ENCODE measurements around the gene USP3. TPM values are rescaled to one million over a fixed set of nuclear protein-coding genes. Genes with fewer than 3 reads are reported as not detected.

The USP3 gene
- polyA plus RNA-seq, 1 donor (not counting 4 experiments of a cell fraction or from before 2014, with no cell fraction given): 16.2 TPM

DNA sequence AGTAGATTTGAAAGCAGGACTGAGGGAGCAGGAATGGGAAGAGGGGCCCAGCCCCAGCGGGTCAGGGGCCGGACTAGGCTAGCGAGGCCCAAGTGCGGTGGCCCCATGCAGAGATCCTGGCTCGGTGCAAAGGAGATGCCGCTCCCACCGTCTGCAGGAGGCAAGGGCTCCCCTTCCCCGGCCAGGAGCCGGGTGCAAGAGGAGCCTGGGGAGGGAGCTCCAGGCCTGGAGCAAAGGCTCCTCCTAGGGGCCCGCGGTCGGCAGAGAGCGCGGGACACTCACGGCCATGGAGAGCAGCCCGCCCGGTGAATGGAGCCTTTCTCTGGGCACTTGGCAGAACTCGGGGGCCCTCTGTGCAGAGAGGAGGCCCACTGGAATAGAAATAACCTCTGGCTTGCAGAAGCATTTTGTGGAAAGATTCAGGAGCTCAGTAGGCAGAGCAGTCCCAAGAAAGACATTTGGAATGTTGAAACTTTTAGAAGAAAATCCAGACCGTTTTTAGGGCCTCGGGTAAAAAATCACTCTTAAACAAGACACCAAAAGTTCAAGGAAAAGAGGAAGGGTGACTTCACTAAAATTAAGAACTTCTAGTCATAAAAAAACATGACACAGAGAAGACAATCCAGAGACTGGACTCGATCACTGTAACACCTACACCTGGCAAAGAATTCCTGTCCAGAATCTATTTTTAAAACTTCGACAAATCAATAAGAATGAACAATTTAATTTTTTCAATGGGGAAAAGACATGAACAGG, 43.0 kb upstream of the USP3 start:
- H3K9me1 ChIP-seq (ENCODE audit: control insufficient read depth, extremely low read depth, insufficient read depth, low read length): no peaks in the 10 kb centered on the region
- no peak overlapping the region for H3K4me3 ChIP-seq (ENCODE audit: control insufficient read depth in 2 of 3, extremely low read depth in 1 of 3, insufficient read depth in 2 of 3, low read depth in 1 of 3, low read length in 3 of 3)
- no peaks in the 10 kb centered on the region for H3K9me3 ChIP-seq (ENCODE audit: control insufficient read depth, low read depth, low read length)
- DNase-seq (ENCODE audit: low read depth, low spot score) (no peak), FAIRE-seq (no peak)
- no peak overlapping the region for H2AFZ ChIP-seq (ENCODE audit: control insufficient read depth, low read length)
- no peak overlapping the region for H3K9ac ChIP-seq (ENCODE audit: control insufficient read depth, extremely low read depth, insufficient read depth, low read length)
- TF ChIP-seq, protein P1, sequence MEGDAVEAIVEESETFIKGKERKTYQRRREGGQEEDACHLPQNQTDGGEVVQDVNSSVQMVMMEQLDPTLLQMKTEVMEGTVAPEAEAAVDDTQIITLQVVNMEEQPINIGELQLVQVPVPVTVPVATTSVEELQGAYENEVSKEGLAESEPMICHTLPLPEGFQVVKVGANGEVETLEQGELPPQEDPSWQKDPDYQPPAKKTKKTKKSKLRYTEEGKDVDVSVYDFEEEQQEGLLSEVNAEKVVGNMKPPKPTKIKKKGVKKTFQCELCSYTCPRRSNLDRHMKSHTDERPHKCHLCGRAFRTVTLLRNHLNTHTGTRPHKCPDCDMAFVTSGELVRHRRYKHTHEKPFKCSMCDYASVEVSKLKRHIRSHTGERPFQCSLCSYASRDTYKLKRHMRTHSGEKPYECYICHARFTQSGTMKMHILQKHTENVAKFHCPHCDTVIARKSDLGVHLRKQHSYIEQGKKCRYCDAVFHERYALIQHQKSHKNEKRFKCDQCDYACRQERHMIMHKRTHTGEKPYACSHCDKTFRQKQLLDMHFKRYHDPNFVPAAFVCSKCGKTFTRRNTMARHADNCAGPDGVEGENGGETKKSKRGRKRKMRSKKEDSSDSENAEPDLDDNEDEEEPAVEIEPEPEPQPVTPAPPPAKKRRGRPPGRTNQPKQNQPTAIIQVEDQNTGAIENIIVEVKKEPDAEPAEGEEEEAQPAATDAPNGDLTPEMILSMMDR (optimal IDR thresholded peaks at IDR 0.05 in 1 of 3, IDR thresholded peaks at IDR 0.05 in 1 of 3, conservative IDR thresholded peaks at IDR 0.05 in 1 of 3; ENCODE audit: extremely low read depth in 1 of 3, insufficient read depth in 2 of 3, low read length in 3 of 3): no peak
- no peak for TF ChIP-seq EZH2 (IDR thresholded peaks at IDR 0.05; ENCODE audit: low read length)
- dilution Hi-C loops (cut with MboI; ENCODE audit: extremely low pct_ligation_motif_present, low sequenced_read_pairs): no loop called here
- H3K4me1 ChIP-seq (ENCODE audit: control insufficient read depth, extremely low read depth, insufficient read depth, low read length): no peaks in the 10 kb centered on the region
- peaks cover 5% of the 10 kb centered on the region for H3K27me3 ChIP-seq (ENCODE audit: control insufficient read depth, extremely low read depth, insufficient read depth, low read length)
- no peaks in the 10 kb centered on the region for H4K20me1 ChIP-seq (ENCODE audit: control insufficient read depth, extremely low read depth, insufficient read depth, low read length)
- H3K79me2 ChIP-seq (ENCODE audit: control insufficient read depth, insufficient read depth, low read length): no peaks in the 10 kb centered on the region
- no peaks in the 10 kb centered on the region for H3K36me3 ChIP-seq (ENCODE audit: control insufficient read depth in 2 of 2, extremely low read depth in 1 of 2, insufficient read depth in 2 of 2, low read length in 2 of 2)
- H3K4me2 ChIP-seq (ENCODE audit: control insufficient read depth, extremely low read depth, insufficient read depth, low read depth, low read length): no peak overlapping the region
- no peak overlapping the region for H3K27ac ChIP-seq (ENCODE audit: control insufficient read depth, insufficient read depth, low read length)

DNA sequence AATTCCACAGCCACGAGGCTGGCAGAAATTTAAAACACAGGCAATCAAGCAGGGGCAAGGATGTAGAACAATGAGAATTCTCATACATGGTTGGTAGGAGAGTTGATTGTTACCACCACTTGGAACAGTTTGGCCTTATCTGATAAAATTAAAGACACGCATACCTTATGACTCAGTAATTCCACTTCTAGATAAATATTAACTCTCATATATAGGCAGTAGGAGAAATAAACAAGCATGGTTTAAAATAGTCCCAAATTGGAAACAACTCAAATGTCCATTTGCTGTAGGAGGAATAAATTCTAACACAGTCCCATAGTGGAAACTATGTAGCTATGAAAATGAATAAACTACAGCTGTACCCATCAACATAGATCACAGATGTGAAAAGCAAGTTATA, 42.3 kb upstream of the USP3 start:
- Histone ChIP-seq H3K36me3 (ENCODE audit: control insufficient read depth in 2 of 2, extremely low read depth in 1 of 2, insufficient read depth in 2 of 2, low read length in 2 of 2) (no peaks in the 10 kb centered on the region), H2AFZ (ENCODE audit: control insufficient read depth, low read length) (no peak overlapping the region), H3K9ac (ENCODE audit: control insufficient read depth, extremely low read depth, insufficient read depth, low read length) (no peak overlapping the region), H3K4me3 (ENCODE audit: control insufficient read depth in 2 of 3, extremely low read depth in 1 of 3, insufficient read depth in 2 of 3, low read depth in 1 of 3, low read length in 3 of 3) (no peak overlapping the region), H3K27me3 (ENCODE audit: control insufficient read depth, extremely low read depth, insufficient read depth, low read length) (peaks cover 5% of the 10 kb centered on the region), H4K20me1 (ENCODE audit: control insufficient read depth, extremely low read depth, insufficient read depth, low read length) (no peaks in the 10 kb centered on the region), H3K79me2 (ENCODE audit: control insufficient read depth, insufficient read depth, low read length) (no peaks in the 10 kb centered on the region), H3K4me2 (ENCODE audit: control insufficient read depth, extremely low read depth, insufficient read depth, low read depth, low read length) (no peak overlapping the region), H3K9me3 (ENCODE audit: control insufficient read depth, low read depth, low read length) (no peaks in the 10 kb centered on the region), H3K27ac (ENCODE audit: control insufficient read depth, insufficient read depth, low read length) (no peak overlapping the region), H3K4me1 (ENCODE audit: control insufficient read depth, extremely low read depth, insufficient read depth, low read length) (no peaks in the 10 kb centered on the region), H3K9me1 (ENCODE audit: control insufficient read depth, extremely low read depth, insufficient read depth, low read length) (no peaks in the 10 kb centered on the region)
- dilution Hi-C loops (cut with MboI; ENCODE audit: extremely low pct_ligation_motif_present, low sequenced_read_pairs): no loop called here
- DNase-seq (ENCODE audit: low read depth, low spot score) (no peak), FAIRE-seq (no peak)
- no peak for TF ChIP-seq EZH2 (IDR thresholded peaks at IDR 0.05; ENCODE audit: low read length)
- TF ChIP-seq, protein P1 (optimal IDR thresholded peaks at IDR 0.05 in 1 of 3, IDR thresholded peaks at IDR 0.05 in 1 of 3, conservative IDR thresholded peaks at IDR 0.05 in 1 of 3; ENCODE audit: extremely low read depth in 1 of 3, insufficient read depth in 2 of 3, low read length in 3 of 3): no peak

Measured in keratinocyte (primary cell).